ENCODE data around the gene TFCP2. TPM values are rescaled to one million over a fixed set of nuclear protein-coding genes. Genes with fewer than 3 reads are reported as not detected.

The TFCP2 gene
- total RNA-seq, 1 donor from 2014 or later, result 3.0 TPM

- Histone ChIP-seq H3K4me1 (no peaks in the 10 kb centered on the region), H3K36me3 (peaks cover 0 to 5% of the 10 kb centered on the region in 2 donors), H3K27me3 (no peaks in the 10 kb centered on the region), H3K4me3 (no peak overlapping the region), H3K27ac (no peak overlapping the region), H3K9me3 (no peaks in the 10 kb centered on the region)
- TF ChIP-seq CTCF (IDR thresholded peaks at IDR 0.05), result no peak
- intact Hi-C loops (cut with DNase I), result no loop called here
- DNase-seq (ENCODE audit: low spot score in 2 of 2), result no peak
Observed at GRCh38 chr12:51162217-51162616, 10.7 kb downstream of the TFCP2 start.

- Histone ChIP-seq H3K27me3 (no peaks in the 10 kb centered on the region), H3K36me3 (peaks cover 0 to 5% of the 10 kb centered on the region in 2 donors), H3K9me3 (no peaks in the 10 kb centered on the region), H3K4me3 (no peak overlapping the region), H3K27ac (no peak overlapping the region), H3K4me1 (no peaks in the 10 kb centered on the region)
- intact Hi-C loops (cut with DNase I), result no loop called here
- DNase-seq (ENCODE audit: low spot score in 2 of 2), result no peak
- TF ChIP-seq CTCF (IDR thresholded peaks at IDR 0.05), result no peak
Observed at GRCh38 chr12:51160814-51161459, 12.0 kb downstream of the TFCP2 start.

DNA sequence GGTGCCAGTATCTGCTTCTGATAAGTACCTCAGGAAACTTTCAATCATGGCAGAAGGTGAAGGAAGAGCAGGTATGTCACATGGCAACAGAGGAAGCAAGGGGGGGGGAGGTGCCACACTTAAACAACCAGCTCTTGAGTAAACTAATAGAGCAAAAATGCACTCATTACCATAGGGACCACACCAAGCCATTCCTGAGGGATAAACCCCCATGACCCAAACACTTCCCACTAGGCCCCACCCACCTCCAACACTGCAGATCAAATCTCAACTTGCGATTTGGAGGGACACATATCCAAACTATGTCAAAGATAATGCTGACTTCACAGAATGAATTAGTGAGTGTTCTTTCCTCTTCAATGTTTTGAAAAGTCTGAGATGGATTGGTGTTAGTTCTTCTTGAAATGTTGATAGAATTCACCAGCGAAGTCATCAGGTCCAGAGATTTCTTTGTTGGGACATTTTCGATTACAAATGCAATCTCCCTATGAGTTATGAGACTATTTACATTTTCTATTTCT, 16.6 kb downstream of the TFCP2 start:
- intact Hi-C loops (cut with DNase I), result no loop called here
- no peak for TF ChIP-seq CTCF (IDR thresholded peaks at IDR 0.05)

DNA sequence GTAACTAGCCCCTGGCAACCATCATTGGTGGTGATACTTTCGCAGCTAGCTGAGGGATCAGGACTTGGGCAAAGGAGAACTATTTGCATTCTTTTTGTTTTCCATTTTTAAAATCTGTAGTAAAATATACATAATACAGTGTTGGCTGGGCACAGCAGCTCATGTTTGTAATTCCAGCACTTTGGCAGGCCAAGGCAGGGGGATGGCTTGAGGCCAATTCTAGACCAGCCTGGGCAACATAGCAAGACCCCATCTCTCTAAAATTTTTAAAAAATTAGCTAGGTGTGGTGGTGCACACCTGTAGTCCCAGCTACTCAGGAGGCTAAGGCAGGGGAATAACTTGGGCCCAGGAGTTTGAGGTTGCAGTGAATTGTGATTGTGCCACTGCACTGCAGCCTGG, 20.0 kb downstream of the TFCP2 start:
- no peaks in the 10 kb centered on the region for H3K27me3 ChIP-seq
- intact Hi-C loops (cut with DNase I), result no loop called here

More for the DNA sequence above, 16.6 kb downstream of the TFCP2 start:
- Histone ChIP-seq H3K27me3 (no peaks in the 10 kb centered on the region), H3K9me3 (no peaks in the 10 kb centered on the region), H3K27ac (no peak overlapping the region), H3K4me3 (no peak overlapping the region), H3K4me1 (no peaks in the 10 kb centered on the region), H3K36me3 (no peaks in the 10 kb centered on the region)
- no peak for DNase-seq (ENCODE audit: low spot score in 2 of 2)

DNA sequence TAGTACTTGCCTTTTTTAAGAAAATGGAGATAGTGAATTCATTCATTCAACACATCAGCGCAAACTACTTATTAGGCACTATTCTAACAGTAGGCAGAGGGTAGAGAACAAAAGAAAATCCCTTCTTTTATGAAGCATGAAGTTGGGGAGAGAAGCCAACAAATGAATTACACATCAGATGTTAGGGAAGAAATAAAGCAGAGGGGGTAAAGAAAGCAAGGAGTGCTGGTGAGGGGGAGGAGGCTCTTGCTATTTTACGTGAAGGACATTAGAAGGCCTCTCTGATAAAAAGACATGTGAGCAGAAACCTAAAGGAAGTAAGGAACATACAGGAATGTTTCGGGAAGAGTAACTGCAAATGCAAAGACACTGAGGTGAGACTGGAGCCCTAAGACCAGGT, 22.2 kb downstream of the TFCP2 start:
- Histone ChIP-seq H3K27ac (no peak overlapping the region), H3K4me1 (no peaks in the 10 kb centered on the region), H3K9me3 (no peaks in the 10 kb centered on the region), H3K27me3 (no peaks in the 10 kb centered on the region), H3K4me3 (no peak overlapping the region), H3K36me3 (no peaks in the 10 kb centered on the region)
- no peak for DNase-seq (ENCODE audit: low spot score in 2 of 2)
- intact Hi-C loops (cut with DNase I), result no loop called here
- TF ChIP-seq CTCF (IDR thresholded peaks at IDR 0.05), result no peak

More for the DNA sequence above, 20.0 kb downstream of the TFCP2 start:
- Histone ChIP-seq H3K36me3 (no peaks in the 10 kb centered on the region), H3K4me3 (no peak overlapping the region), H3K9me3 (no peaks in the 10 kb centered on the region), H3K4me1 (no peaks in the 10 kb centered on the region), H3K27ac (no peak overlapping the region)
- no peak for TF ChIP-seq CTCF (IDR thresholded peaks at IDR 0.05)
- no peak for DNase-seq (ENCODE audit: low spot score in 2 of 2)
